ENCODE results near the gene PSD4. TPM values are rescaled to one million over a fixed set of nuclear protein-coding genes. Genes with fewer than 3 reads are reported as not detected.

Gene PSD4
- total and polyA plus RNA-seq, 2 of the 8 experiments (the other 6 are each of a cell fraction or from before 2014, with no cell fraction given): 0.53 to 1.2 TPM

DNA sequence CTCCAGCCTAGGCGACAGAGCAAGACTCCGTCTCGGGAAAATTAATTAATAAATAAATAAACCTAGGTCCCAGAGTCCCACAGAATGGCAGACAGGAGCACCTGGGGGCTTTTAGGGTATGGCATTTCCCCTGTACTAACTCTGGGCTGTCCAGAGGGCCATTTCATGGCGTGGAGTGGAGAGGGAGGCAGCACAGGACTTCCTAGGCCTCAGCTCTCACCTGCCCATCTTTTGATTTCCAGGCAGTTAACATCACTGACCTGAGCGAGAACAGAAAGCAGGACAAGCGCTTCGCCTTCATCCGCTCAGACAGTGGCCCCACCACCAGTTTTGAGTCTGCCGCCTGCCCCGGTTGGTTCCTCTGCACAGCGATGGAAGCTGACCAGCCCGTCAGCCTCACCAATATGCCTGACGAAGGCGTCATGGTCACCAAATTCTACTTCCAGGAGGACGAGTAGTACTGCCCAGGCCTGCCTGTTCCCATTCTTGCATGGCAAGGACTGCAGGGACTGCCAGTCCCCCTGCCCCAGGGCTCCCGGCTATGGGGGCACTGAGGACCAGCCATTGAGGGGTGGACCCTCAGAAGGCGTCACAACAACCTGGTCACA lies 41.3 kb upstream of the PSD4 start (continued):
- TF ChIP-seq KDM4A (IDR thresholded peaks at IDR 0.05; ENCODE audit: low read depth, low read length, severe bottlenecking) (no peak), ASH2L (IDR thresholded peaks at IDR 0.05; ENCODE audit: low read length) (no peak)
- TF ChIP-seq, protein P1, sequence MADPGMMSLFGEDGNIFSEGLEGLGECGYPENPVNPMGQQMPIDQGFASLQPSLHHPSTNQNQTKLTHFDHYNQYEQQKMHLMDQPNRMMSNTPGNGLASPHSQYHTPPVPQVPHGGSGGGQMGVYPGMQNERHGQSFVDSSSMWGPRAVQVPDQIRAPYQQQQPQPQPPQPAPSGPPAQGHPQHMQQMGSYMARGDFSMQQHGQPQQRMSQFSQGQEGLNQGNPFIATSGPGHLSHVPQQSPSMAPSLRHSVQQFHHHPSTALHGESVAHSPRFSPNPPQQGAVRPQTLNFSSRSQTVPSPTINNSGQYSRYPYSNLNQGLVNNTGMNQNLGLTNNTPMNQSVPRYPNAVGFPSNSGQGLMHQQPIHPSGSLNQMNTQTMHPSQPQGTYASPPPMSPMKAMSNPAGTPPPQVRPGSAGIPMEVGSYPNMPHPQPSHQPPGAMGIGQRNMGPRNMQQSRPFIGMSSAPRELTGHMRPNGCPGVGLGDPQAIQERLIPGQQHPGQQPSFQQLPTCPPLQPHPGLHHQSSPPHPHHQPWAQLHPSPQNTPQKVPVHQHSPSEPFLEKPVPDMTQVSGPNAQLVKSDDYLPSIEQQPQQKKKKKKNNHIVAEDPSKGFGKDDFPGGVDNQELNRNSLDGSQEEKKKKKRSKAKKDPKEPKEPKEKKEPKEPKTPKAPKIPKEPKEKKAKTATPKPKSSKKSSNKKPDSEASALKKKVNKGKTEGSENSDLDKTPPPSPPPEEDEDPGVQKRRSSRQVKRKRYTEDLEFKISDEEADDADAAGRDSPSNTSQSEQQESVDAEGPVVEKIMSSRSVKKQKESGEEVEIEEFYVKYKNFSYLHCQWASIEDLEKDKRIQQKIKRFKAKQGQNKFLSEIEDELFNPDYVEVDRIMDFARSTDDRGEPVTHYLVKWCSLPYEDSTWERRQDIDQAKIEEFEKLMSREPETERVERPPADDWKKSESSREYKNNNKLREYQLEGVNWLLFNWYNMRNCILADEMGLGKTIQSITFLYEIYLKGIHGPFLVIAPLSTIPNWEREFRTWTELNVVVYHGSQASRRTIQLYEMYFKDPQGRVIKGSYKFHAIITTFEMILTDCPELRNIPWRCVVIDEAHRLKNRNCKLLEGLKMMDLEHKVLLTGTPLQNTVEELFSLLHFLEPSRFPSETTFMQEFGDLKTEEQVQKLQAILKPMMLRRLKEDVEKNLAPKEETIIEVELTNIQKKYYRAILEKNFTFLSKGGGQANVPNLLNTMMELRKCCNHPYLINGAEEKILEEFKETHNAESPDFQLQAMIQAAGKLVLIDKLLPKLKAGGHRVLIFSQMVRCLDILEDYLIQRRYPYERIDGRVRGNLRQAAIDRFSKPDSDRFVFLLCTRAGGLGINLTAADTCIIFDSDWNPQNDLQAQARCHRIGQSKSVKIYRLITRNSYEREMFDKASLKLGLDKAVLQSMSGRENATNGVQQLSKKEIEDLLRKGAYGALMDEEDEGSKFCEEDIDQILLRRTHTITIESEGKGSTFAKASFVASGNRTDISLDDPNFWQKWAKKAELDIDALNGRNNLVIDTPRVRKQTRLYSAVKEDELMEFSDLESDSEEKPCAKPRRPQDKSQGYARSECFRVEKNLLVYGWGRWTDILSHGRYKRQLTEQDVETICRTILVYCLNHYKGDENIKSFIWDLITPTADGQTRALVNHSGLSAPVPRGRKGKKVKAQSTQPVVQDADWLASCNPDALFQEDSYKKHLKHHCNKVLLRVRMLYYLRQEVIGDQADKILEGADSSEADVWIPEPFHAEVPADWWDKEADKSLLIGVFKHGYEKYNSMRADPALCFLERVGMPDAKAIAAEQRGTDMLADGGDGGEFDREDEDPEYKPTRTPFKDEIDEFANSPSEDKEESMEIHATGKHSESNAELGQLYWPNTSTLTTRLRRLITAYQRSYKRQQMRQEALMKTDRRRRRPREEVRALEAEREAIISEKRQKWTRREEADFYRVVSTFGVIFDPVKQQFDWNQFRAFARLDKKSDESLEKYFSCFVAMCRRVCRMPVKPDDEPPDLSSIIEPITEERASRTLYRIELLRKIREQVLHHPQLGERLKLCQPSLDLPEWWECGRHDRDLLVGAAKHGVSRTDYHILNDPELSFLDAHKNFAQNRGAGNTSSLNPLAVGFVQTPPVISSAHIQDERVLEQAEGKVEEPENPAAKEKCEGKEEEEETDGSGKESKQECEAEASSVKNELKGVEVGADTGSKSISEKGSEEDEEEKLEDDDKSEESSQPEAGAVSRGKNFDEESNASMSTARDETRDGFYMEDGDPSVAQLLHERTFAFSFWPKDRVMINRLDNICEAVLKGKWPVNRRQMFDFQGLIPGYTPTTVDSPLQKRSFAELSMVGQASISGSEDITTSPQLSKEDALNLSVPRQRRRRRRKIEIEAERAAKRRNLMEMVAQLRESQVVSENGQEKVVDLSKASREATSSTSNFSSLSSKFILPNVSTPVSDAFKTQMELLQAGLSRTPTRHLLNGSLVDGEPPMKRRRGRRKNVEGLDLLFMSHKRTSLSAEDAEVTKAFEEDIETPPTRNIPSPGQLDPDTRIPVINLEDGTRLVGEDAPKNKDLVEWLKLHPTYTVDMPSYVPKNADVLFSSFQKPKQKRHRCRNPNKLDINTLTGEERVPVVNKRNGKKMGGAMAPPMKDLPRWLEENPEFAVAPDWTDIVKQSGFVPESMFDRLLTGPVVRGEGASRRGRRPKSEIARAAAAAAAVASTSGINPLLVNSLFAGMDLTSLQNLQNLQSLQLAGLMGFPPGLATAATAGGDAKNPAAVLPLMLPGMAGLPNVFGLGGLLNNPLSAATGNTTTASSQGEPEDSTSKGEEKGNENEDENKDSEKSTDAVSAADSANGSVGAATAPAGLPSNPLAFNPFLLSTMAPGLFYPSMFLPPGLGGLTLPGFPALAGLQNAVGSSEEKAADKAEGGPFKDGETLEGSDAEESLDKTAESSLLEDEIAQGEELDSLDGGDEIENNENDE (IDR thresholded peaks at IDR 0.05; ENCODE audit: insufficient replicate concordance, low read length): no peak
